Cardiac muscle cell (in vitro differentiated cells and primary cell): ENCODE results near the gene NUMB. TPM values are rescaled to one million over a fixed set of nuclear protein-coding genes. Genes with fewer than 3 reads are reported as not detected.

ENCODE experiments used
- DNase-seq, 2 donors: peaks; one replicate each; pipeline versions ENCODE4 v3.0.0 to v3.0.0-alpha.2; 2010 to 2017; ENCODE audit warnings: low read depth in 1 of 2, low spot score in 1 of 2
- H3K27ac ChIP-seq: fragments of 200-600 bp; sonication (generic); 2 replicates; pipeline ENCODE4 v1.5.1; 2016
- H3K27me3 ChIP-seq: fragments of 200-600 bp; sonication (generic); 2 replicates; pipeline ENCODE4 v1.6.0; 2016; ENCODE audit warnings: control low read depth
- H3K36me3 ChIP-seq: fragments of 200-600 bp; sonication (generic); 2 replicates; pipeline ENCODE4 v1.5.1; 2016; ENCODE audit warnings: control low read depth
- H3K4me1 ChIP-seq: fragments of 200-600 bp; sonication (generic); 2 replicates; pipeline ENCODE4 v1.8.1; 2017; ENCODE audit warnings: low read depth, mild to moderate bottlenecking, mixed run types
- H3K4me3 ChIP-seq: fragments of 200-600 bp; sonication (generic); 2 replicates; pipeline ENCODE4 v1.5.1; 2016; ENCODE audit warnings: mild to moderate bottlenecking
- H3K9me3 ChIP-seq: fragments of 200-600 bp; sonication (generic); 2 replicates; pipeline ENCODE4 v1.5.1; 2017; ENCODE audit warnings: low read depth, mild to moderate bottlenecking, control low read depth
- CTCF ChIP-seq: IDR thresholded peaks from 2 replicates; pipeline ENCODE4 v1.5.1; 2012; ENCODE audit warnings: low read depth, mild to moderate bottlenecking, low read length
- polyA plus RNA-seq: library from polyadenylated mRNA; unstranded; fragments of >200 nt; fragmentation: Nextera tagmentation; extraction: Ambion mirVana; gene quantifications from 2 replicates; pipeline ENCODE4 v1.2.1, GENCODE V29; 2016
- total RNA-seq: library from RNA; depleted of rRNA; stranded (reverse); fragments of >200 nt; gene quantifications from 2 replicates; pipeline ENCODE4 v1.2.3, GENCODE V29; 2016

Gene NUMB
- total and polyA plus RNA-seq, 2 experiments from 2014 or later: 35.6 to 68.5 TPM

GRCh38 chr14:73238424-73238852 lies 219.9 kb downstream of the NUMB start:
- Histone ChIP-seq H3K4me3 (peak overlapping the region; percentile 27), H3K36me3 (no peaks in the 10 kb centered on the region), H3K27me3 (peaks cover 88% of the 10 kb centered on the region), H3K27ac (no peak overlapping the region), H3K4me1 (peaks cover 9% of the 10 kb centered on the region), H3K9me3 (no peaks in the 10 kb centered on the region)
- peak in 1 of 2 donors; percentile 89 for DNase-seq
- no peak for TF ChIP-seq CTCF

DNA sequence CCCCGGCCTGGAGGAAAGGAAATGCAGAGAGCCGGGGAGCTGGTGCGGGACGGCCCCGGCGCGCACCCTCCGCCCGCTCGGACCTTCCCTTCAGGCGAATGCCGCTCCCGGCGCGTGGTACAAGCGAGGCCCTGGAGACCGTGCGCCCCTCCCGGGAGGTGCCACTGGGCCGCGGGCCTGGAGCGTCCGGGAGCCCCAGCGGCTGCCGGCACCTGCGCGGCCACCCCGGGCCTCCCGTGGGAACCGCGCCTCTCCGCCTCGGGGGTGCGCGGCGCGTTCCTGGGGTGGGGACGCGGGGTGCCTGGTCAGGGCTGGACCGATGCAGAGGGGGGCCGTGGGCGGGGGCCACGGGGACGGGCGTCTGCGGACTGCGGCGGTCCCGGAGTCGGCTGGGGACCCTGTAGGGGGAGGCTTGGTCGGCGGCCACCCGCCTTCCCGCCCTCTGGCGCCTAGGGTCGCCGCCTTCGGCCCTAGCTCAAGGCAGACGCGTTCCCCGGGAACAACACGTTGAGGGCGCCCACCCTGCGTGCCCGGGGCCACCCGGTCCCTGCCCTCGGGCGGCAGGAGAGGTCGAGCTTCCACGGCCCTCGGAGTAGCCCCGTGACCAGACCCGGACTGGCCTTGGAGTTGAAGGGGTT lies 220.4 kb downstream of the NUMB start:
- Histone ChIP-seq H3K4me1 (peaks cover 10% of the 10 kb centered on the region), H3K27ac (no peak overlapping the region), H3K27me3 (peaks cover 85% of the 10 kb centered on the region), H3K9me3 (no peaks in the 10 kb centered on the region), H3K36me3 (no peaks in the 10 kb centered on the region), H3K4me3 (peak overlapping the region; percentile 27)
- peak in 1 of 2 donors; percentile 50 for DNase-seq
- TF ChIP-seq CTCF: no peak

GRCh38 chr14:73237219-73237785 lies 221.0 kb downstream of the NUMB start, which contains the start of gene PAPLN:
Gene PAPLN, plus strand, starts transcription at chr14:73237506. Its CDS starts 2,273 bp downstream, at chr14:73239779.
- Histone ChIP-seq H3K9me3 (no peaks in the 10 kb centered on the region), H3K27me3 (peaks cover 79% of the 10 kb centered on the region), H3K4me3 (peak within 1 kb of the TSS; percentile 27), H3K36me3 (no peaks in the 10 kb centered on the region), H3K27ac (no peak within 1 kb of the TSS), H3K4me1 (peaks cover 16% of the 10 kb centered on the region)
- TF ChIP-seq CTCF: no peak
- peak; percentile 32 to 53 for DNase-seq

GRCh38 chr14:73236752-73237218 lies 221.6 kb downstream of the NUMB start:
- no peak overlapping the region for H3K4me3 ChIP-seq
- DNase-seq: no peak
- no peak for TF ChIP-seq CTCF
- no peaks in the 10 kb centered on the region for H3K9me3 ChIP-seq
- no peaks in the 10 kb centered on the region for H3K36me3 ChIP-seq
- peaks cover 21% of the 10 kb centered on the region for H3K4me1 ChIP-seq
- H3K27ac ChIP-seq: no peak overlapping the region
- H3K27me3 ChIP-seq: peaks cover 74% of the 10 kb centered on the region

DNA sequence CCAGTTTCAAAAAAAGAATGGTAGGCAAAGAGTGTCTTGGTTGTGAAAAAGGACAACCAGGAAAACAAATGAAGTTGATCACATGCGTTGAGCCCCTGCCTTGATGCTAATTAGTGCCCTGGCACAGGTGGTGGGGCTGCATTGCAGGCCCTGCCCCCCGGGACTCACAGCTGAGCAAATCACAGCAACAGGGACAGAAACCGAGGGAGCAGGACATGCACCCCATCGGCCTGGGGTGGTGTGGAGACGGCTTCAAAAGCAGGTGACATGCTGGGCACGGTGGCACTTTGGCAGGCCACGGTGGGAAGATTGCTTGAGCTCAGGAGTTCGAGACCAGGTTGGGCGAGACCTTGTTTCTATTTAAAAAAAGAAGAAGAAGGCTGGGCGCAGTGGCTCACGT lies 222.2 kb downstream of the NUMB start:
- Histone ChIP-seq H3K27me3 (peaks cover 67% of the 10 kb centered on the region), H3K36me3 (no peaks in the 10 kb centered on the region), H3K27ac (no peak overlapping the region), H3K9me3 (no peaks in the 10 kb centered on the region), H3K4me3 (no peak overlapping the region), H3K4me1 (peaks cover 21% of the 10 kb centered on the region)
- DNase-seq: no peak
- no peak for TF ChIP-seq CTCF
